Type B pancreatic cell (in vitro differentiated cells): Measurements from ENCODE around the gene RIOK1. TPM values are rescaled to one million over a fixed set of nuclear protein-coding genes. Genes with fewer than 3 reads are reported as not detected.

Experiments used
- DNase-seq: peaks from one replicate; pipeline ENCODE4 v3.0.0; 2021; ENCODE audit warnings: mixed read lengths; ENCODE audit not compliant: unreplicated experiment; ENCODE audit errors: extremely low spot score
- H3K27ac Mint-ChIP-seq: 2 replicates; pipeline ENCODE4 v1.8.0; 2021; ENCODE audit warnings: mild to moderate bottlenecking, mixed read lengths
- H3K27me3 Mint-ChIP-seq: 2 replicates; pipeline ENCODE4 v1.8.0; 2021; ENCODE audit warnings: mixed read lengths
- H3K36me3 Mint-ChIP-seq: 2 replicates; pipeline ENCODE4 v1.8.0; 2021; ENCODE audit warnings: mixed read lengths
- H3K4me1 Mint-ChIP-seq: one replicate; pipeline ENCODE4 v1.8.0; 2021; ENCODE audit warnings: mixed read lengths; ENCODE audit not compliant: unreplicated experiment
- H3K4me3 Mint-ChIP-seq: 2 replicates; pipeline ENCODE4 v1.8.0; 2021; ENCODE audit warnings: mild to moderate bottlenecking, mixed read lengths
- H3K9me3 Mint-ChIP-seq: 2 replicates; pipeline ENCODE4 v1.8.0; 2021; ENCODE audit warnings: mixed read lengths
- CTCF ChIP-seq: fragments of 200-600 bp; sonication (generic); conservative IDR thresholded peaks from 2 replicates; pipeline ENCODE4 v1.5.0; 2021; ENCODE audit warnings: antibody characterized with exemption, mild to moderate bottlenecking
- total RNA-seq: library from RNA; stranded (reverse); gene quantifications from 2 replicates; pipeline ENCODE4 v1.2.1, GENCODE V29; 2021; ENCODE audit warnings: low replicate concordance

The RIOK1 gene
- total RNA-seq, 1 donor from 2014 or later: 24.0 TPM

- no peaks in the 10 kb centered on the region for H3K36me3 Mint-ChIP-seq
- no peak overlapping the region for H3K27ac Mint-ChIP-seq
- H3K4me1 Mint-ChIP-seq: peaks cover 14% of the 10 kb centered on the region
Measured at GRCh38 chr6:7432391-7433120, 42.9 kb downstream of the RIOK1 start.

GRCh38 chr6:7433121-7433617 lies 43.6 kb downstream of the RIOK1 start:
- peaks cover 14% of the 10 kb centered on the region for H3K4me1 Mint-ChIP-seq
- H3K27me3 Mint-ChIP-seq: no peaks in the 10 kb centered on the region
- H3K27ac Mint-ChIP-seq: no peak overlapping the region
- H3K4me3 Mint-ChIP-seq: no peak overlapping the region
- no peak for DNase-seq
- TF ChIP-seq CTCF: no peak
- no peaks in the 10 kb centered on the region for H3K9me3 Mint-ChIP-seq
- no peaks in the 10 kb centered on the region for H3K36me3 Mint-ChIP-seq

More at GRCh38 chr6:7432391-7433120, 42.9 kb downstream of the RIOK1 start:
- Mint-ChIP-seq H3K9me3 (no peaks in the 10 kb centered on the region), H3K27me3 (no peaks in the 10 kb centered on the region), H3K4me3 (no peak overlapping the region)
- no peak for DNase-seq
- no peak for TF ChIP-seq CTCF

DNA sequence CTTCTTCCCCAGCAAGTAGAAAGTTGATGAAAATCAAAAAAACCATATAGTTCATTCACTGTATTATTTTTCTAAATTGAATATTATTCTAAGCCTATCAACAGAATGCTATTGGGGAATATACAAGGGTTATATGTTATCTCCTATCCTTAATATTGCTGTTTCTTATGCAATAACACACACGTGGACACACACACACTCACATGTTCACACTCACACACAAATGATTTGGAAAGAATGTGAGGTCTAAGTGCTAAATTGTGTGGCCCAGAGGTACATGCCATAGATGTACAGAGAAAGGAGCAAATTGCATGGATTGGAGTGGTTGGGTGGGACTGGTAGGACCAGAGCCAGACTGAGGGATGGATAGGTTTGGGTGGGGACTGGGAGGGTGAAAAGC lies 45.1 kb downstream of the RIOK1 start:
- H3K4me1 Mint-ChIP-seq: peaks cover 14% of the 10 kb centered on the region
- no peaks in the 10 kb centered on the region for H3K9me3 Mint-ChIP-seq
- no peak for TF ChIP-seq CTCF
- H3K27ac Mint-ChIP-seq: no peak overlapping the region
- DNase-seq: no peak
- H3K36me3 Mint-ChIP-seq: no peaks in the 10 kb centered on the region
- H3K4me3 Mint-ChIP-seq: no peak overlapping the region
- H3K27me3 Mint-ChIP-seq: no peaks in the 10 kb centered on the region

GRCh38 chr6:7438011-7438410 lies 48.4 kb downstream of the RIOK1 start:
- no peak for DNase-seq
- no peaks in the 10 kb centered on the region for H3K27me3 Mint-ChIP-seq
- no peak overlapping the region for H3K4me3 Mint-ChIP-seq
- H3K9me3 Mint-ChIP-seq: peaks cover 3% of the 10 kb centered on the region
- no peak for TF ChIP-seq CTCF
- H3K27ac Mint-ChIP-seq: no peak overlapping the region
- no peaks in the 10 kb centered on the region for H3K4me1 Mint-ChIP-seq
- no peaks in the 10 kb centered on the region for H3K36me3 Mint-ChIP-seq

DNA sequence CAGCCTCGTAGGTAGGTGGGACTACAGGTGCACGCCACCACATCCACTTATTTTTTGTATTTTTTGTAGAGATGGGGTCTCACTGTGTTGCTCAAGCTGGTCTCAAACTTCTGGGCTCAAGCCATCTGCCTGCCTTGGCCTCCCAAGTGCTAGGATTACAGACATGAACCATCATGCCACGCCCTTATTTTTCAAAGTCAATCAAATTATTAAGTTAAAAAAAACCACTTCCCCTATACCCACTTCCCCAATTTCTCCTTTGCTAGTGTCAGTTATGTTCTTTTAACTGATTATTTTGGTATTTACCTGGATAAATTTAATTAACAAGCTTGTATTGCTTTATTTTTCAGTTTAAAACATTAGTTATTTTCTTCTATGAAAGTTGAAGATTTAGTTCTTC lies 49.6 kb downstream of the RIOK1 start:
- Mint-ChIP-seq H3K4me1 (no peaks in the 10 kb centered on the region), H3K27me3 (no peaks in the 10 kb centered on the region), H3K4me3 (no peak overlapping the region), H3K9me3 (peaks cover 3% of the 10 kb centered on the region), H3K27ac (peak overlapping the region; percentile 23), H3K36me3 (no peaks in the 10 kb centered on the region)
- DNase-seq: no peak
- TF ChIP-seq CTCF: no peak
